ENCODE data around the gene VPS37C.
"Not testable (repeated sequence)": the region's sequence is repeated elsewhere in the genome, so short reads cannot be mapped to it uniquely, and the experiment has no call there.

VPS37C gene

DNA sequence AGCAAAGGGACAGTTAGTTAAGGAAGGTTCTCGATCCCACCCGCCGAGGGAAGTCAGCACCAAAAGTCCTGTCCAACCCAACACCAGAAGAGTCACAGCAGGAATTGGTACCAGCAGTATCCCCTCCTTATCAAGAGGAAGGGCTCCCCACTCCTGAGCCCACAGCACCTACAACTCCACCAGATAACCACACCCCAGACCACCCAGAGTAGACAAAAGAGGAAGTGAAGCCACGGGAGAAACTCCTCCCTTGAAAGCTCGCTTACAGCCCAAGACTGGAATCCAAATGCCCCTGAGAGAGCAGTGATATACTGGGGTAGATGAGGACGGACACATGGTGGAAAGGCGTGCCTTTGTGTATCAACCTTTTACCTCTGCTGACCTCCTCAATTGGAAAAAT is 66.2 kb downstream of the VPS37C start:
- DNase-seq (ENCODE audit: low spot score): peak; percentile 28

DNA sequence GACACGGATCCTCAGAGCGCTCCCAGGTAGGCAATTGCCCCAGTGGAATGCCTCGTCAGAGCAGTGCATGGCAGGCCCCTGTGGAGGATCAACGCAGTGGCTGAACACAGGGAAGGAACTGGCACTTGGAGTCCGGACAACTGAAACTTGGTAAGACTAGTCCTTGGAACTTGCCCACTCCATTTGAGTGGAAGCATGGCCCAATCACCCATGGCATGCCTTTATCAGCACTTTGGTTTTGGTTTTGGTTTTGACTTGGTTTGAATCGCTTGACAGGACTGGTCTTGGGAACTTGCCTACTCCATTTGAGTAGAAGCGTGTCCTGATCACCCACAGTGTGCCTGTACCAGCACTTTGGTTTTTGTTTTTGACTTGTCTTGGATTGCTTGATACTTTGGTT is 67.1 kb downstream of the VPS37C start:
- not testable (repeated sequence) for DNase-seq (ENCODE audit: low spot score)

GRCh38 chr11:61092908-61093763 is 68.1 kb downstream of the VPS37C start:
- DNase-seq (ENCODE audit: low spot score): no peak

GRCh38 chr11:61092280-61092766 is 68.9 kb downstream of the VPS37C start:
- peak; percentile 28 for DNase-seq (ENCODE audit: low spot score)

DNA sequence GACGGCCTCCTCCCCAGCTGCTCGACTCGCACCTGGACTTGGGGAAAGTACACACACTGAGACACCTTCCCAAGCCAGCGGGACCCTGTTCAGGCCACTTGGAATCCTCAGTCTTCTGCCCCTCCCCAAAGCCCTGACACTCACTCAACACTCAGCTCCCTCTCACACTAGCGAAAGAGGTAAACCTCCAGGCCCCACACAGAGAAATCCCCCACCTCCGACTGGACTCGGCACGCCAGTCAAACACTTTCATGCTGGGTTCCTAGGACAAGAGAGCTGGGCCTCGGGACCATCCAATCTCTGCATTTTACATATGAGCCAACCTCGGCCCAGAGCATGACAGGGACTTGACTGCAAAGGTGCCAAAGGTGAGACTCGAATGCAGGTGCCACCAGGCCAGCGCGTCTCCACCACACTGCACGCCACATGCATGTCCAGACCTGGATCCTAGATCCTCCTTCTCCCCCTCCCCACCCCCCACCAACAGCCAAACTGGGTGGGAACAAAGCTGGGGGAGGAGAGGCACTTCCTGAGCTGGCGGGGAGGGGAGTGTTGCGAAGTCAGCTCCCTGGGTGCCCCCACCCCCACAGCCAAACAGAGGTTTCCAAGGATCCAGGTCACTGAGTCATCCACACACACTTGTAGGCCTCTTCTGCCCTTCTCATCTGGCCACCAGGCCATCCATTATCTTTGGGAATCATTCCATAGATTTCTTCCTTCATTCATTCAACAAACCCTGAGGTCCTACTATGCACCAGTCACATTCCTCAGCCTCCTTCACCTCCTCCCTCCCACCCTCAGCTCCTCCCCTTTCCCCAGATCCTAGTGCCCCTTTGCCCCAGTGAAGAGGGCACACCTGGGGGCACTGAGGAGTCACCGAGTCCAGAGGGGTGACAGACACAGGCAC is 69.6 kb downstream of the VPS37C start:
- no peak for DNase-seq (ENCODE audit: low spot score)

DNA sequence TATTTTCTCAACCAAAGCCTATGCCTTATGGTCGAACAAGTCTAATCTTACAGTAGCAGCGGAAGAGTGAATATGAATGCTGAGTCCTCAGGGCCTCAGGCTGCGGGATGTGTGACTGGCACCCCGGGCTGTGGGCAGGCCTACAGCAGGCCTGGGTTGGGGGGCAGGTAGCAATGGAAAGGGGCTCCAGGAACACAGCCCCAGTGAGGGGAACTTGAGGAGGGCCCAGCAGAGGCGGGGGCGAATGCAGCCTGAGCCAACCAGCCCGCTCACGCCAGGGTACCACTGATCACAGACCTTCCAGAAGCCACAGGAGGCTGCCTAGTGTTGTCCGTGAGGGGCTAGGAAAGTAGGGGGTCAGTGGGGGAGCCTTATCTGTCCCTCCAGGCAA is 70.2 kb downstream of the VPS37C start:
- no peak for DNase-seq (ENCODE audit: low spot score)

GRCh38 chr11:61090521-61090920 is 70.7 kb downstream of the VPS37C start:
- no peak for DNase-seq (ENCODE audit: low spot score)

- no peak for DNase-seq (ENCODE audit: low spot score)
Measured at GRCh38 chr11:61089806-61090491, 71.3 kb downstream of the VPS37C start.

DNA sequence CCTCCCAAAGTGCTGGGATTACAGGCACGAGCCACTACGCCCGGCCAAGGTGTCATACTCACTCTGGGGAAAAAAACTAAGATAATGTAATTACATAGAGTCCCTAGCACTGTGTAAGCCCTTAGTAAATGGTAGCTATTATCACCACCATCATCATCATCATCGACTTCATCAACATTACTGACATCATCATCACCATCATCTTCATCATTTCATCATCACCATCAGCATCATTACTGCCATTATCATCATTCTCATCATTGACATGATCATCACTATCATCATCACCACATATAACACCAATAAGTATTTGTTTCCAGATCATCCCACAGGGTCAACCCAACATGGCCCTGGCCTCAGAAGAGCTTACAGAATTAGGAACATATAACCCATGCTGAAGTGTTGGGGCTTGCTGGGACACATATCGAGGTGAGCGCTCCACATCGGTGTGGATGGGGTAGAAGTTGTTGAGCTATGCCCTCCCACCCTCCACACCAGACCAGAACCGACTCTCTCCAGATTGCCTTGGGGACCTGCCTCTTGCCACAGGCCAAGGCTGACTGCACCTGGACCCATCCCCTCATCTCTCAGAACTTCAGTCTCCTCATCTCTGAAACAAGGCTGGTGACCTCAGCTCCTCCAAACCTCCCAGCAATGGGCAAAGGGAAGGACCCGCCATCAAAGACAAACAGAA is 73.7 kb downstream of the VPS37C start:
- DNase-seq (ENCODE audit: low spot score): no peak

GRCh38 chr11:61083601-61084147 is 77.6 kb downstream of the VPS37C start:
- DNase-seq (ENCODE audit: low spot score): no peak

DNA sequence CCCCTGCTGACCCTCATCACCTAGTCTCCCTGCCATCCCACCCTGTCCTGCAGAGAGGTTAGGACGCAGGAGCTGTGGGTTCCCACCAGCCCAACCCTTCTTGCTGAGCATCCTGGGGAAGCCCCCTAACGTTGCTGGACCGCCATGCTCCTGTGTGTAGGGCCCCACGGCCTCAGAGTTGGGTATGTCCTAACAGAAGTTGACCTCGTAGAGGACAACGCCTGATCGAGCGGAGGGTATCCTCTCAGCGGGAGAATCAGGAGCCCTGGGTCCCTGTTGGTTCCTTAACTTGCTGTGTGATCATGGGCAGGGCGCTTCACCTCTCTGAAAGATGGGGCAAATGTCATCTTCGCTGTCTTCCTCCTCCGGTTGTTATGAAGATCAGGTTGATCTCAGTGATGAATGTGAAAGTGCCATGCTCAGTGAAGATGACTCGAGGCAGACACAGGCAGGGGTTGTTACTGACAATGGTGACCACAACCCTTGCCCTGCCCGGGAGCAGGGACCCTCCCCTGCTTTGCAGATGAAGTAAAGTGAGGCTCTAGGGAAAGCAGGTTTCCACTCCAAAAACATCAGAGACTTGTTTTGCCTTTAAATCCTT is 78.2 kb downstream of the VPS37C start:
- no peak for DNase-seq (ENCODE audit: low spot score)

GRCh38 chr11:61082062-61082870 is 79.0 kb downstream of the VPS37C start:
- no peak for DNase-seq (ENCODE audit: low spot score)

DNA sequence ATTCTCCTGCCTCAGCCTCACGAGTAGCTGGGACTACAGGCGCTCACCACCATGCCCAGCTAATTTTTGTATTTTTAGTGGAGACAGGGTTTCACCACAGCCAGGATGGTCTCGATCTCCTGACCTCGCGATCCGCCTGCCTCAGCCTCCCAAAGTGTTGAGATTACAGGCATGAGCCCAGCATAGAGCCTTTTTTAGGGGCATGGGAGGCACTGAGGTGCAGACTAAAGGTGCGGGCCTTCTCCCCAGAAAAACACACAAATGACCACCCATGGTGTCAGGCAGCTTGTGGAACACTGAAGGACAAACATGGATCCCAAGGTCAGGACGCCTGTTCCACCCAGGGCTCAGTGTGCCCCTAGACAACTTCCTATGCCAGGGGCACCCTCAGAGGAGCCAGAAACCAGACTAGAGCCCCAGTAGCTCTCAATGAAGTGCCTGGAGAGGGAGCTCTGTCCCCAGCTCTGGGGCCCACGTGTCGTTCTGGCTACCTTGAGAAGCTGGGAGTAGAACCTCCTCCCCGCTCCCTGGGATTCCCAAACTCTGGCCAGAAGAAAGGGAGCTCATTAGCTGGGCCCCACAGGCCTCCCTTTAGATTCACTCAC is 80.1 kb downstream of the VPS37C start:
- DNase-seq (ENCODE audit: low spot score): no peak

DNA sequence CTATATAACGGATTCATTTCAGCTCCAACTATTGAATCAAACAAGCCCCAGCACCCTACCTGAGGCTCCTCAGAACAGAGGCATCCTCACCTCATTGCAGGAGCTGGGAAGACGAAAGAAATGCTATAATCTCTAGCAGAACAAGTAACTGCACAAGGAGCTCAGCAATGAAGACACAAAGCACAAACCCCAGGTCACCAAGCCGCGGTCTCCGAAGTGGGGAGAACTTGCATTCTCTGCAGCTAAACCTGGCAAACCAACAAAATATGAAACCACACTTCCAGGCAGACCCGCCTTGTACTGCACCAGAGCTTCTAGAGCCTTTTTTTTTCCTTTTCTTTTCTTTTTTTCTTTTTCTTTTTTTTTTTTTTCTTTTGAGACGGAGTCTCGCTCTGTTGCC is 80.7 kb downstream of the VPS37C start:
- DNase-seq (ENCODE audit: low spot score): no peak
